SK-N-SH treated with all-trans-retinoic acid at 6 μM for 48 hours (cell line): Measurements from ENCODE around the gene TNS3.
A peak's percentile ranks its signal among the peaks of the same experiment; 100 is the strongest.

Experiments used
- ATAC-seq: fragments of 200-7000 bp; cut with Tn5 transposase; 3 replicates; pipeline ENCODE4 v1.9.1; 2020; ENCODE audit warnings: mild to moderate bottlenecking, moderate library complexity
- ARNTL ChIP-seq: fragments of 450-650 bp; formaldehyde crosslinking; IDR thresholded peaks from 2 replicates; pipeline ENCODE4 v1.5.0; 2020; ENCODE audit warnings: low read depth, mild to moderate bottlenecking, moderate library complexity, borderline replicate concordance
- CREB5 ChIP-seq: fragments of 250-450 bp; sonication (Bioruptor Pico); IDR thresholded peaks from 2 replicates; pipeline ENCODE4 v1.5.1; 2020; ENCODE audit warnings: low read depth, mild to moderate bottlenecking, moderate library complexity
- ESRRG ChIP-seq: fragments of 250-450 bp; sonication (Bioruptor Pico); IDR thresholded peaks from 2 replicates; pipeline ENCODE4 v1.6.1; 2021; ENCODE audit warnings: mild to moderate bottlenecking
- GLIS3 ChIP-seq: fragments of 250-450 bp; sonication (Bioruptor Pico); IDR thresholded peaks from 2 replicates; pipeline ENCODE4 v1.5.0; 2020; ENCODE audit warnings: mild to moderate bottlenecking, moderate library complexity
- OSR1 ChIP-seq: fragments of 250-450 bp; sonication (Bioruptor Pico); IDR thresholded peaks from 2 replicates; pipeline ENCODE4 v1.8.0; 2022; ENCODE audit warnings: moderate library complexity, mild to moderate bottlenecking, inconsistent platforms
- POU6F1 ChIP-seq: fragments of 250-450 bp; sonication (Bioruptor Pico); IDR thresholded peaks from 2 replicates; pipeline ENCODE4 v1.8.0; 2021; ENCODE audit warnings: low read depth, mild to moderate bottlenecking, moderate library complexity, borderline replicate concordance
- PPARA ChIP-seq: fragments of 250-450 bp; sonication (Bioruptor Pico); IDR thresholded peaks from 2 replicates; pipeline ENCODE4 v1.5.0; 2020; ENCODE audit warnings: mild to moderate bottlenecking, borderline replicate concordance
- RARB ChIP-seq: fragments of 250-450 bp; sonication (Bioruptor Pico); IDR thresholded peaks from 2 replicates; pipeline ENCODE4 v1.8.0; 2021; ENCODE audit warnings: mild to moderate bottlenecking, moderate library complexity
- SNAI2 ChIP-seq: fragments of 250-450 bp; sonication (Bioruptor Pico); IDR thresholded peaks from 2 replicates; pipeline ENCODE4 v1.5.0; 2020; ENCODE audit warnings: mild to moderate bottlenecking, moderate library complexity
- TCF4 ChIP-seq: fragments of 250-450 bp; sonication (Bioruptor Pico); IDR thresholded peaks from 2 replicates; pipeline ENCODE4 v1.8.0; 2021; ENCODE audit warnings: mild to moderate bottlenecking, moderate library complexity, borderline replicate concordance
- TOX ChIP-seq: fragments of 250-450 bp; sonication (Bioruptor Pico); IDR thresholded peaks from 2 replicates; pipeline ENCODE4 v1.8.0; 2021; ENCODE audit warnings: mild to moderate bottlenecking, moderate library complexity, borderline replicate concordance
- TSHZ2 ChIP-seq: fragments of 250-450 bp; sonication (Bioruptor Pico); IDR thresholded peaks from 2 replicates; pipeline ENCODE4 v1.5.0; 2020; ENCODE audit warnings: mild to moderate bottlenecking, moderate library complexity
- ZFP3 ChIP-seq: fragments of 250-450 bp; sonication (Bioruptor Pico); IDR thresholded peaks from 2 replicates; pipeline ENCODE4 v1.5.0; 2020; ENCODE audit warnings: mild to moderate bottlenecking, moderate library complexity
- ZFP30 ChIP-seq: fragments of 450-650 bp; formaldehyde crosslinking; IDR thresholded peaks from 2 replicates; pipeline ENCODE4 v1.5.0; 2022; ENCODE audit warnings: mild to moderate bottlenecking, moderate library complexity
- ZNF565 ChIP-seq: fragments of 450-650 bp; formaldehyde crosslinking; conservative IDR thresholded peaks from 2 replicates; pipeline ENCODE4 v1.5.0; 2020; ENCODE audit warnings: low read depth, mild to moderate bottlenecking, moderate library complexity
- ZNF70 ChIP-seq: fragments of 450-650 bp; formaldehyde crosslinking; IDR thresholded peaks from 2 replicates; pipeline ENCODE4 v1.5.0; 2020; ENCODE audit warnings: mild to moderate bottlenecking, moderate library complexity
- ZNF8 ChIP-seq: fragments of 450-650 bp; formaldehyde crosslinking; IDR thresholded peaks from 2 replicates; pipeline ENCODE4 v1.5.0; 2020; ENCODE audit warnings: mild to moderate bottlenecking, moderate library complexity

Gene TNS3

GRCh38 chr7:47330026-47330425 is 251.9 kb downstream of the TNS3 start:
- TF ChIP-seq ZNF8 (CRISPR knock-in tag) (no peak), CREB5 (CRISPR knock-in tag) (no peak), POU6F1 (CRISPR knock-in tag) (no peak), OSR1 (no peak), ESRRG (CRISPR knock-in tag) (no peak), ZFP30 (CRISPR knock-in tag) (no peak), PPARA (no peak)
- ATAC-seq, result no peak

GRCh38 chr7:47329320-47329926 is 252.5 kb downstream of the TNS3 start:
- no peak for ATAC-seq
- no peak for TF ChIP-seq POU6F1 (CRISPR knock-in tag)
- TF ChIP-seq ARNTL (CRISPR knock-in tag), result no peak
- TF ChIP-seq RARB (CRISPR knock-in tag), result no peak
- TF ChIP-seq, all 23 proteins: peak for 0

DNA sequence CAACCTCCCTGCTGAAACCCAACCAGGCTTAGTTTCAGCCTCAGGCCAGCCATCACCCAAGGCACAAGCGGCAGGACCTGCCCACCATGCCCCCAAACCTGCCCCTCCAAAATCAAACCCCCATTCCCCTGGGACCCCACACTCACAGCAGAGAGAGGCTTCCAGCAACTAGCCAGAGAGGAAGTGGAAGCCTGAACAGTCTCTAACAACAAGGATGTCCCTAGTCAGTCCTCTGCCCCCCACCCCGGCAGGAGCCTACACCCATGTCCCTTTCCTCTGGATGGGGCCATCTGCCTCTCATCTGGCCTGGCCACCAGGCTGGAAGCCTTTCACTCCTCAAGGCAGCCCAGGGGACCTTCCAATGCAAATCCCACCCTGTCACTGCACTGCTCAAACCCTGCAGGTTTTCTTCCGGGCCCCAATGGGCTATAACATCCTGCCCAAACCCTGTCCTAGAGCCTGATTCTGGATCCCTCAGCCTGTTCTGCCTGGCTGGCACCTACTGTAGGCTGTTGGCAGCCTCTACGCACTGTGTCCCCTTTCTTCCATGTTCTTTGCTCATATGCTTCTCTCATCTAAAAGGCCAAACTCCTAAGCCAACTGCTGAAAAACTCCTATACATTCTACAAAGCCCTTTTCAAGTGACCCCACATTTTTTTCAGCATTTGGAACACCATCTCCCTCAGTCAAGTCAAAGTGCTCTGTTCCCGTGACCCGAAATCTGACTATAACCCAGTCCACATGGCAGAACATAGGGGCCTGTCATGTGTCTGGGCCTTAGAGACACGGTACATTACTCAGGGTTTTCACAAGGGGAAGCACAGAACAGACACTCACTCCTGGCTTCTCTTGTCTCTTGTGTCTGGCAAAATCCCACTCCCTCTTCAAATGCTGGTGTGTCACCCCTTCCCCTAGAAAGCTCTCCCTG is 253.3 kb downstream of the TNS3 start:
- peak; percentile 41 for ATAC-seq
- TF ChIP-seq ZFP3 (CRISPR knock-in tag) (peak; percentile 99), PPARA (no peak), TCF4 (CRISPR knock-in tag) (no peak), ZNF565 (CRISPR knock-in tag) (no peak)

GRCh38 chr7:47327698-47328391 is 254.1 kb downstream of the TNS3 start:
- ATAC-seq, result peak; percentile 94
- TF ChIP-seq SNAI2 (CRISPR knock-in tag), result no peak
- TF ChIP-seq ZFP3 (CRISPR knock-in tag), result no peak
- no peak for TF ChIP-seq PPARA
- TF ChIP-seq TSHZ2 (CRISPR knock-in tag), result no peak
- TF ChIP-seq RARB (CRISPR knock-in tag), result no peak
- TF ChIP-seq GLIS3 (CRISPR knock-in tag), result no peak
- no peak for TF ChIP-seq CREB5 (CRISPR knock-in tag)
- no peak for TF ChIP-seq ZNF565 (CRISPR knock-in tag)
- no peak for TF ChIP-seq TOX (CRISPR knock-in tag)
- no peak for TF ChIP-seq POU6F1 (CRISPR knock-in tag)
- TF ChIP-seq ZNF70, result no peak
- TF ChIP-seq ARNTL (CRISPR knock-in tag), result no peak
- TF ChIP-seq, all 23 proteins: peak for 0
